Measurements from ENCODE around the gene MS4A10. TPM values are rescaled to one million over a fixed set of nuclear protein-coding genes. Genes with fewer than 3 reads are reported as not detected.

Gene MS4A10
- polyA plus RNA-seq, 1 donor (not counting 4 experiments of a cell fraction or from before 2014, with no cell fraction given): not detected

- Histone ChIP-seq H3K79me2 (ENCODE audit: control insufficient read depth, insufficient read depth, low read length) (no peaks in the 10 kb centered on the region), H3K27me3 (ENCODE audit: control insufficient read depth, extremely low read depth, insufficient read depth, low read length) (no peaks in the 10 kb centered on the region), H3K27ac (ENCODE audit: control insufficient read depth, insufficient read depth, low read length) (no peak overlapping the region), H3K4me2 (ENCODE audit: control insufficient read depth, extremely low read depth, insufficient read depth, low read depth, low read length) (no peak overlapping the region), H4K20me1 (ENCODE audit: control insufficient read depth, extremely low read depth, insufficient read depth, low read length) (no peaks in the 10 kb centered on the region), H2AFZ (ENCODE audit: control insufficient read depth, low read length) (no peak overlapping the region), H3K4me1 (ENCODE audit: control insufficient read depth, extremely low read depth, insufficient read depth, low read length) (no peaks in the 10 kb centered on the region), H3K36me3 (ENCODE audit: control insufficient read depth in 2 of 2, extremely low read depth in 1 of 2, insufficient read depth in 2 of 2, low read length in 2 of 2) (no peaks in the 10 kb centered on the region), H3K4me3 (ENCODE audit: control insufficient read depth in 2 of 3, extremely low read depth in 1 of 3, insufficient read depth in 2 of 3, low read depth in 1 of 3, low read length in 3 of 3) (no peak overlapping the region), H3K9me3 (ENCODE audit: control insufficient read depth, low read depth, low read length) (no peaks in the 10 kb centered on the region), H3K9me1 (ENCODE audit: control insufficient read depth, extremely low read depth, insufficient read depth, low read length) (no peaks in the 10 kb centered on the region), H3K9ac (ENCODE audit: control insufficient read depth, extremely low read depth, insufficient read depth, low read length) (no peak overlapping the region)
- FAIRE-seq (no peak), DNase-seq (ENCODE audit: low read depth, low spot score) (no peak)
- TF ChIP-seq CTCF (optimal IDR thresholded peaks at IDR 0.05 in 1 of 3, IDR thresholded peaks at IDR 0.05 in 1 of 3, conservative IDR thresholded peaks at IDR 0.05 in 1 of 3; ENCODE audit: extremely low read depth in 1 of 3, insufficient read depth in 2 of 3, low read length in 3 of 3) (peak in 2 of 3 experiments; percentile 14 to 53), EZH2 (IDR thresholded peaks at IDR 0.05; ENCODE audit: low read length) (no peak)
- dilution Hi-C loops (cut with MboI; ENCODE audit: extremely low pct_ligation_motif_present, low sequenced_read_pairs): no loop called here
These were observed 22.1 kb upstream of the MS4A10 start for GRCh38 chr11:60762851-60763691.

- H3K27me3 ChIP-seq (ENCODE audit: control insufficient read depth, extremely low read depth, insufficient read depth, low read length): no peaks in the 10 kb centered on the region
- FAIRE-seq: no peak
These were observed 21.3 kb upstream of the MS4A10 start for GRCh38 chr11:60763692-60764369.

More at GRCh38 chr11:60763692-60764369, 21.3 kb upstream of the MS4A10 start:
- Histone ChIP-seq H3K4me1 (ENCODE audit: control insufficient read depth, extremely low read depth, insufficient read depth, low read length) (no peaks in the 10 kb centered on the region), H3K4me2 (ENCODE audit: control insufficient read depth, extremely low read depth, insufficient read depth, low read depth, low read length) (no peak overlapping the region), H4K20me1 (ENCODE audit: control insufficient read depth, extremely low read depth, insufficient read depth, low read length) (no peaks in the 10 kb centered on the region), H3K27ac (ENCODE audit: control insufficient read depth, insufficient read depth, low read length) (no peak overlapping the region), H3K9me3 (ENCODE audit: control insufficient read depth, low read depth, low read length) (no peaks in the 10 kb centered on the region), H3K9me1 (ENCODE audit: control insufficient read depth, extremely low read depth, insufficient read depth, low read length) (no peaks in the 10 kb centered on the region), H3K79me2 (ENCODE audit: control insufficient read depth, insufficient read depth, low read length) (no peaks in the 10 kb centered on the region), H2AFZ (ENCODE audit: control insufficient read depth, low read length) (no peak overlapping the region), H3K9ac (ENCODE audit: control insufficient read depth, extremely low read depth, insufficient read depth, low read length) (no peak overlapping the region), H3K4me3 (ENCODE audit: control insufficient read depth in 2 of 3, extremely low read depth in 1 of 3, insufficient read depth in 2 of 3, low read depth in 1 of 3, low read length in 3 of 3) (no peak overlapping the region), H3K36me3 (ENCODE audit: control insufficient read depth in 2 of 2, extremely low read depth in 1 of 2, insufficient read depth in 2 of 2, low read length in 2 of 2) (no peaks in the 10 kb centered on the region)
- TF ChIP-seq EZH2 (IDR thresholded peaks at IDR 0.05; ENCODE audit: low read length) (no peak), CTCF (optimal IDR thresholded peaks at IDR 0.05 in 1 of 3, IDR thresholded peaks at IDR 0.05 in 1 of 3, conservative IDR thresholded peaks at IDR 0.05 in 1 of 3; ENCODE audit: extremely low read depth in 1 of 3, insufficient read depth in 2 of 3, low read length in 3 of 3) (no peak)
- DNase-seq (ENCODE audit: low read depth, low spot score): no peak
- dilution Hi-C loops (cut with MboI; ENCODE audit: extremely low pct_ligation_motif_present, low sequenced_read_pairs): no loop called here
